COLO668 (cell line): Measurements from ENCODE around the gene SIGLEC6.

ENCODE experiments used
- DNase-seq: peaks from one replicate; lab custom pipeline; 2025; ENCODE audit not compliant: unreplicated experiment; lab: John Stamatoyannopoulos, UW

SIGLEC6 gene

GRCh38 chr19:51477344-51477743 is 54.1 kb downstream of the SIGLEC6 start:
- no peak for DNase-seq

- DNase-seq = no peak
Measured at GRCh38 chr19:51476164-51476563, 55.3 kb downstream of the SIGLEC6 start.

- DNase-seq = peak; percentile 60
Measured at GRCh38 chr19:51473009-51473707, 58.3 kb downstream of the SIGLEC6 start.

DNA sequence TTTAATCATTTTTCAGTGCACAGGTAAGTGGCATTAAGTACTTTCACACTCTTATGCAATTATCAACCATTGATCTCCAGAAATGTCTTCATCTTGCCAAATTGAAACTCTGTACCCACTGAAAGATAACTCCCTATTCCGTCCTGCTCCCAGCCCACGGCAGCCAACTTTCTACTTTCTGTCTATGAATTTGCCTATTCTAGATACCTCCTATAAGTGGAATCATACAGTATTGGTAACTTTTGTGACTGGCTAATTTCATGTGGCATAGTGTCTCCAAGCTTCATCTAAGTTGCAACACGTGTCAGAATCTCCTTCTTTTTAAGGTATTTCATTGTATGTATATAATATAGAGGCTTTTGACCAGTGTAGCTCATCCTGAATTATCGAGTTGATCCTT is 58.9 kb downstream of the SIGLEC6 start:
- no peak for DNase-seq

GRCh38 chr19:51471527-51471926 is 59.9 kb downstream of the SIGLEC6 start:
- no peak for DNase-seq

DNA sequence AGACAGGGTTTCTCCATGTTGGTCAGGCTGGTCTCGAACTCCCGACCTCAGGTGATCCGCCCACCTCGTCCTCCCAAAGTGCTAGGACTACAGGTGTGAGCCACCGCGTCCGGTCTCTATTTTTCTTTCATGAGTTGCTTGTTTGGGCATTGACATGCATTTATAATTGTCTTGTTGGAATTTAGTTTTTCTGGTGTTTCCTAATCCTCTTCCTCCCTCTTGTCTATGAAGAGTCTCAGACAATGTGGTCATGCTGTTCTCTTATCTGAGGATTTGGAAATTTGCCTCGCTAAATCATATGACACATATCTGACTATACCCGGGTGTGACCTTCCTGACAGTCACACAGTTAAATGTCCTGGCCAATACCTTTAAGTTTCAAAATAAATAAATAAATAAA is 60.5 kb downstream of the SIGLEC6 start:
- DNase-seq = no peak

DNA sequence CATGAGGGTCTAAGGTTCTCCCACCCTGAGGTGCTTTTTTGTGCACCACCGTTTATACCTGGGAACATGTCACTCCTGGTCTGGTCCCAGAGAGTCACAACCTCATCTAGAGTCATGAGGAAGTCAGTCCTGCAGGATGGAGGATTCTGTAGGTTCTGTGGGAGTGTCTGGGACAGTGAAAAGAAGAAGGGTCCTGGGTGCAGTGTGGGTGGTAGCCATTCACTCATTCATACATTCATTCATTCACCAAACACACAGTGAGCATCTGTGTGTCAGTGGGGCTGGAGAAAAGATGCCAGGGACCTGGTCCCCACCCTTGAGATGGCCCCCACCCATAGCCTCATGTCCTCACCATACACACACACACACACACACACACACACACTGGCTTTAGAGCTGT is 61.8 kb downstream of the SIGLEC6 start:
- no peak for DNase-seq

DNA sequence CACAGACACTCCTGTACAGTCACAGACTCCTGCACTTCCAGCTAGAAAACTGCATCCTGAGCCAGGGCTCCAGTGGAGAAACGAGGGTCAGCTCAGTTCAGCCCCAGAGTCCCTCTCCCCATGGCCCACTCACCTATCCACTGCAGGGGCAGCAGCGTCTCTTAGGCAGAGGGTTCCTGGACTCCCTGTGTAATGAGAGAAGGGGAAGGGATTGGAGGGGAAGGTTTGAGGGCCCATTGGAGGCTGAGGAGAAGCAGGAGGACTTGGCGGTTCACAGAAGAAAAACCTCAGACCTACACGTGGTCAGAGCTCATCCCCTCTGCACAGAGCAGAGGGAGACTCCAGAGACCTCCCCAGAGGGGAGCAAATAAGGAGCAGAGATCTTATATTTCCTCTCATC is 62.3 kb downstream of the SIGLEC6 start:
- no peak for DNase-seq

DNA sequence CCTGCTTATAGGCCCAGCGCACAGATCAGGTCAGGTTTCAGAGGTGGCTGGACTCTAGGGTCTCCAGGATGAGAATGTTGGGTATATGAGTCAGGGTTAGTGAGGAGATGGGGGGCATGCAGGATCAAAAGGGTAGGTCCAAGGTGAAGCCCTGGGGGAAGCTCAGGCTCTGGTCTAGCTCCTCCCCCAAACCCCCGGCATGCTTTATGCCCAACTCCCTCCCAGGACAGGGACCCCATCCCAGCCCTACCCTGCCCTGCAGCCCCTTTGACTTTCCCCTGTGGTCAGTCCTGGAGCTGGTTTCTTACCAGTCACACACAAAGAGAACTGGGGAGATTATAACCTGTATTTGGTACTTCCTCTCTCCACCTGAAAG is 62.9 kb downstream of the SIGLEC6 start:
- no peak for DNase-seq

DNA sequence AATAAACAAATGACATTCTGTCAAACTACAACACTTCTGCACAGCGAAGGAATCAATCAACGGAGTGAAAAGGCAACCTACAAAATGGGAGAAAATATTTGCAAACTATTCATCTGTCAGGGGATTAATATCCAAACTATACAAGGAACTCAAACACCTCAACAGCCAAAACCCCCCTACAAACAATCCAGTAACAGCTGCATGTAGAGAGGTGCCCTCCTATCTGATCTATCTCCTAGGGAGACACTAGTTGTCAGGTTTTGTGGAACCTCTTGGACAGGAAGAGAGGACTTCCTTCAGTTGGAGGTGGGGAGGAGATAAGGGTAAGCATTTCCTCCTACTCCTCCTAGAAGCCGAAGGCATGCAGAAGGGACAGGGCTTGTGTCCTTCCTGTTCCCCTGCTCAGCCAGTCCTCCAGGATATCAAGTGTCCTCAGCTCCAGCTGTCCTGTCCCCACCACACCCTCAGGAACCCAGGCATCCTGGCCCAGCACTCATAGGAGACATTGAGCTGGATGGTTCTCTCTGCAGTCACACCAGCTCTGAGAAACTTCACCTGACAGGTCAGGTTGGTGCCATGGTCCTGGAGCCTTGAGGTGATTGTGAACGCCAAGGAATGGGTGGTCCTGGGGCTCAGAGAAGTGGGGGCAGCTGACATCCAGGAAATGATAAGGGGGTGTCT is 63.5 kb downstream of the SIGLEC6 start:
- no peak for DNase-seq
